Sigmoid colon (tissue), 7 donors: ENCODE results near the gene SLC49A4. TPM values are rescaled to one million over a fixed set of nuclear protein-coding genes. Genes with fewer than 3 reads are reported as not detected.

Source experiments
- DNase-seq: peaks from one replicate; pipeline ENCODE4 v3.0.0-alpha.2; 2019
- H3K27ac ChIP-seq, 4 donors: fragments of 200-600 bp; sonication (generic); one replicate each; pipeline ENCODE4 v1.5.1; 2016 to 2019; ENCODE audit warnings: mild to moderate bottlenecking in 1 of 4
- H3K27me3 ChIP-seq, 3 donors: fragments of 200-600 bp; sonication (generic); one replicate each; pipeline ENCODE4 v1.5.1; 2019; ENCODE audit warnings: mild to moderate bottlenecking in 1 of 3
- H3K36me3 ChIP-seq, 4 donors: fragments of 200-600 bp; sonication (generic); one replicate each; pipeline ENCODE4 v1.5.1; 2016 to 2019
- H3K4me1 ChIP-seq, 4 donors: fragments of 200-600 bp; sonication (generic); one replicate each; pipeline ENCODE4 v1.5.1; 2017 to 2019
- H3K4me3 ChIP-seq, 4 donors: fragments of 200-600 bp; sonication (generic); one replicate each; pipeline ENCODE4 v1.5.1; 2017 to 2019; ENCODE audit warnings: mild to moderate bottlenecking in 2 of 4, moderate library complexity in 1 of 4
- H3K9me3 ChIP-seq, 4 donors: fragments of 200-600 bp in 3 of 4; sonication (generic) in 3 of 4; one replicate each; pipeline versions ENCODE4 v1.5.1 to v1.6.1; 2013 to 2019
- EP300 ChIP-seq, 4 donors: sonication (generic); formaldehyde crosslinking; IDR thresholded peaks; one replicate each; pipeline ENCODE4 v1.6.1; 2017; ENCODE audit warnings: antibody characterized with exemption in 4 of 4
- POLR2A ChIP-seq, 2 donors: fragments of 450-650 bp; IDR thresholded peaks; one replicate each; pipeline ENCODE4 v1.6.1; 2016; ENCODE audit warnings: antibody characterized with exemption in 2 of 2, mild to moderate bottlenecking in 2 of 2, moderate library complexity in 2 of 2
- POLR2AphosphoS5 ChIP-seq, 4 donors: sonication (generic); formaldehyde crosslinking; IDR thresholded peaks; one replicate each; pipeline ENCODE4 v1.6.1; 2017; ENCODE audit warnings: antibody characterized with exemption in 4 of 4
- WGBS, 2 donors: extraction: QIAGEN DNeasy Blood & Tissue Kit; methylation state at CpG; one replicate each; pipeline ENCODE4 v1.1.7; 2013; 5-methylcytosine and 5-hydroxymethylcytosine counted together
- intact Hi-C: fragments of 100-400 bp; cut with DNase I; formaldehyde crosslinking; loops from one replicate; pipeline ENCODE4 v1.15.1; 2023
- polyA plus RNA-seq, 3 donors: library from polyadenylated mRNA; stranded (reverse); fragments of 200-250 nt; gene quantifications; one replicate each; pipeline ENCODE4 v1.2.3, GENCODE V29; 2013
- total RNA-seq, 4 donors: library from RNA; depleted of rRNA; stranded (reverse); fragments of >200 nt; gene quantifications; one replicate each; pipeline ENCODE4 v1.1.0, GENCODE V29; 2016
- TF ChIP-seq, protein P1 (sequence below), 4 experiments: fragments of 450-650 bp in 3 of 4; fragments of 200-600 bp in 1 of 4; IDR thresholded peaks; one replicate each; pipeline ENCODE4 v1.5.1; 2016 to 2019; ENCODE audit warnings: antibody characterized with exemption in 4 of 4, mild to moderate bottlenecking in 3 of 4, moderate library complexity in 2 of 4
- donor health status: healthy with polysubstance abuse.
- donor health status: Bipolar disorder and iron deficiency.
- donor health status: healthy.

SLC49A4 gene
- total and polyA plus RNA-seq, 7 donors: 3.0 to 20.6 (median 15.0) TPM

DNA sequence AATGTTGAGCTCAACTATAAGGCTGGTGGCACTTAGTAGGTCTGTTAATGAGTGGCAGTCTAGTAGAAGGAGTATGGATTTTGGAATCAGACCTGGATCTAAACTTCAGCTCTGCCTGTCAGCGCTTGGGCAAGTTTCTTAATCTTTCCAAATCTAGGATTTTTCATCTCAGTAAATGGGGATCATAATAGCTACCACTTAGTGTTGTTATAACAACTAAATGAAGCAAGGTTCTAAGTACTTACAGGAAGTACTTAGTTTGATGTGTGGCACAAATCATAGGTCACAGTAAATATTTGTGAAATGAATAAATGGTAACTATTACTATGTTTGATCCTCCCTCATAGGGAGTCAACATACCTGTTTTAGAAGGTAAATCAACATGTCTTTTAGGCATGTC is 31.4 kb downstream of the SLC49A4 start:
- intact Hi-C loops: no loop called here
- Histone ChIP-seq H3K9me3 (no peaks in the 10 kb centered on the region), H3K4me3 (no peak overlapping the region), H3K4me1 (no peaks in the 10 kb centered on the region), H3K27me3 (no peaks in the 10 kb centered on the region), H3K36me3 (peaks cover 0 to 27% (median 0%) of the 10 kb centered on the region in 4 donors), H3K27ac (no peak overlapping the region)
- DNase-seq: no peak
- 92 to 100% methylated on average over 1 of the region's 1 CpG for WGBS, 2 donors
- no peak for TF ChIP-seq EP300 (IDR thresholded peaks at IDR 0.05)
- TF ChIP-seq POLR2AphosphoS5 (IDR thresholded peaks at IDR 0.05): no peak
- TF ChIP-seq, protein P1, sequence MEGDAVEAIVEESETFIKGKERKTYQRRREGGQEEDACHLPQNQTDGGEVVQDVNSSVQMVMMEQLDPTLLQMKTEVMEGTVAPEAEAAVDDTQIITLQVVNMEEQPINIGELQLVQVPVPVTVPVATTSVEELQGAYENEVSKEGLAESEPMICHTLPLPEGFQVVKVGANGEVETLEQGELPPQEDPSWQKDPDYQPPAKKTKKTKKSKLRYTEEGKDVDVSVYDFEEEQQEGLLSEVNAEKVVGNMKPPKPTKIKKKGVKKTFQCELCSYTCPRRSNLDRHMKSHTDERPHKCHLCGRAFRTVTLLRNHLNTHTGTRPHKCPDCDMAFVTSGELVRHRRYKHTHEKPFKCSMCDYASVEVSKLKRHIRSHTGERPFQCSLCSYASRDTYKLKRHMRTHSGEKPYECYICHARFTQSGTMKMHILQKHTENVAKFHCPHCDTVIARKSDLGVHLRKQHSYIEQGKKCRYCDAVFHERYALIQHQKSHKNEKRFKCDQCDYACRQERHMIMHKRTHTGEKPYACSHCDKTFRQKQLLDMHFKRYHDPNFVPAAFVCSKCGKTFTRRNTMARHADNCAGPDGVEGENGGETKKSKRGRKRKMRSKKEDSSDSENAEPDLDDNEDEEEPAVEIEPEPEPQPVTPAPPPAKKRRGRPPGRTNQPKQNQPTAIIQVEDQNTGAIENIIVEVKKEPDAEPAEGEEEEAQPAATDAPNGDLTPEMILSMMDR (IDR thresholded peaks at IDR 0.05): no peak
- TF ChIP-seq POLR2A (IDR thresholded peaks at IDR 0.05): no peak

DNA sequence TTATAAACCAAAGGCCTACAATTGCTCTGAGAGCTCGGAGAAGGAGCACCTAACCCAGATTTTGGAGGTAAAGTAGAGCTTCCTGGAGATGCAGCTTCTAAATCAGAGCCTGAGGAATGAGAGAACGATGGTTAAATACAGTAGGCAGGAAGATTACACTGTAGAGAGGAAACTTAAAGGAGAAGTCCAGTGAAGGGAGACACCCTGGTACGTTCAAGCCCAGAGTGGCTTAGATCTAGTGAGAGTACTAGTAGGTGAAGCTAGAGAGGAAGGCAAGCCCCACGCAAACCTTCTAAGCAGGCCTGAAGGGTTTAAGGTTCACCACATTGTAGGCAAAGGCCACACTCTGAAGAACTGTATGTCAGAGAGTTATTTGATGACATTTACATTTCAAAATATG is 33.4 kb downstream of the SLC49A4 start:
- H3K9me3 ChIP-seq: no peaks in the 10 kb centered on the region
- H3K27me3 ChIP-seq: no peaks in the 10 kb centered on the region
- no peaks in the 10 kb centered on the region for H3K4me1 ChIP-seq
- peaks cover 0 to 37% (median 4%) of the 10 kb centered on the region in 4 donors for H3K36me3 ChIP-seq
- H3K4me3 ChIP-seq: no peak overlapping the region
- intact Hi-C loops: no loop called here
- no peak overlapping the region for H3K27ac ChIP-seq
- WGBS, 2 donors: 84 to 93% methylated on average over 4 of the region's 4 CpGs
- DNase-seq: no peak
- TF ChIP-seq, protein P1 (IDR thresholded peaks at IDR 0.05): no peak
- no peak for TF ChIP-seq POLR2AphosphoS5 (IDR thresholded peaks at IDR 0.05)
- TF ChIP-seq POLR2A (IDR thresholded peaks at IDR 0.05): no peak
- TF ChIP-seq EP300 (IDR thresholded peaks at IDR 0.05): no peak

DNA sequence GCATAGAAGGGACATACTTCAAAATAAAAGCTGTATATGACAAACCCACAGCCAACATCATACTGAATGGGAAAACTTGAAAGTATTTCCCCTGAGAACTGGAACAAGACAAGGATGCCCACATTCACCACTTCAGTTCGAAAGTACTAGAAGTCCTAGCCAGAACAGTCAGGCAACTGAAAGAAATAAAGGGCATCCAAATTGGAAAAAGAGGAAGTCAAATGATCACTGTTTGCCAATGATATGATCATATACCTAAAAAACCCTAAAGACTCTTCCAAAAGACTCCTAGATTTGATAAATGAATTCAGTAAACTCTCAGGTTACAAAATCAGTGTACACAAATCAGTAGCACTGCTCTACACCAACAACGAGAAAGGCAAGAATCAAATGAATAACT is 40.7 kb downstream of the SLC49A4 start:
- Histone ChIP-seq H3K4me3 (no peak overlapping the region), H3K36me3 (peaks cover 0 to 27% (median 9%) of the 10 kb centered on the region in 4 donors), H3K9me3 (no peaks in the 10 kb centered on the region), H3K27ac (no peak overlapping the region), H3K27me3 (no peaks in the 10 kb centered on the region), H3K4me1 (no peaks in the 10 kb centered on the region)
- TF ChIP-seq POLR2A (IDR thresholded peaks at IDR 0.05): no peak
- TF ChIP-seq POLR2AphosphoS5 (IDR thresholded peaks at IDR 0.05): no peak
- TF ChIP-seq EP300 (IDR thresholded peaks at IDR 0.05): no peak
- TF ChIP-seq, protein P1 (IDR thresholded peaks at IDR 0.05): no peak
- 95 to 97% methylated on average over 2 of the region's 2 CpGs for WGBS, 2 donors
- intact Hi-C loops: no loop called here
- no peak for DNase-seq

DNA sequence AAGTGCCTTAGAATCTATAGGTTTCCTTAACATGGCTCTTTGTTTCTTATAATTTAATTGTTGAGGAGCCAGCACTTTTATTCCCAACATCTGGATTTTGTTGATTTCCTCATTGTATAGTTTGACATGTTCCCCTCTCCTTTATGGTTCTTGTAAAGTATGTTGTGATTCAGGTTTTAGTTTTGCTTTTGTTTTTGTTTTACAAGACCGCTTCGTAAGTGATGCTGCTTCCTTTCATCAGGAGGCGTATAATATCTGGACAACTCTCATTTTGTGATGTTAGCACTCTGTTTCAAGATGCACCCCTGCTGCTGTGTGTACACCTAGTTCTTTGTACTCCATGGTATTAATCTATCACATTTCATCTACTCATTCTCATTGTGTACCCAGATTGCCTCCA is 48.7 kb downstream of the SLC49A4 start:
- intact Hi-C loops: no loop called here
- Histone ChIP-seq H3K4me1 (no peaks in the 10 kb centered on the region), H3K36me3 (peaks cover 0 to 8% (median 0%) of the 10 kb centered on the region in 4 donors), H3K9me3 (no peaks in the 10 kb centered on the region), H3K27me3 (no peaks in the 10 kb centered on the region), H3K4me3 (no peak overlapping the region), H3K27ac (no peak overlapping the region)
- 23 to 33% methylated on average over 3 of the region's 3 CpGs for WGBS, 2 donors
- TF ChIP-seq POLR2AphosphoS5 (IDR thresholded peaks at IDR 0.05) (no peak), POLR2A (IDR thresholded peaks at IDR 0.05) (no peak), EP300 (IDR thresholded peaks at IDR 0.05) (no peak)
- TF ChIP-seq, protein P1 (IDR thresholded peaks at IDR 0.05): no peak
- DNase-seq: no peak

DNA sequence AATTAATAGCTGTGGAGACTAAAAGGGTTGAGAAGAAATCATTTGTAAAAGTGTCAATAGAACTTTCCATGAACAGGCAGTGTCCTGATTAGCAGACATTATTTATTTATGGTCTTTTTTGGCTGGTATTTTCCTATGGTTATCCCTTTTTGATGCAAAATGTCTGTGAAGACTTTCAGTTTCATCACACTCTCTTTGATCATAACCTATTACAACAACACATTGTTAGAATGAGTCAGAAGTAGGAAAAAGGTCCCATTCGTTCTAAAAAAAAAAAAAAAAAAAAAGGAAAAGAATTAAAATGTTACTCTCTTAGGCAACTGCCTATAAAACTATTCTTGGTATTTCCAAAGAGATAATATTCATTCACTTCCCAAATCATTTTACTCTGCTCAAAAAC is 62.1 kb downstream of the SLC49A4 start:
- no peak overlapping the region for H3K27ac ChIP-seq
- 27 to 39% methylated on average over 1 of the region's 1 CpG for WGBS, 2 donors
- TF ChIP-seq POLR2AphosphoS5 (IDR thresholded peaks at IDR 0.05) (no peak), EP300 (IDR thresholded peaks at IDR 0.05) (no peak), POLR2A (IDR thresholded peaks at IDR 0.05) (no peak)
- TF ChIP-seq, protein P1 (IDR thresholded peaks at IDR 0.05): no peak
- H3K9me3 ChIP-seq: no peaks in the 10 kb centered on the region
- DNase-seq: no peak
- H3K36me3 ChIP-seq: peaks cover 0 to 33% (median 2%) of the 10 kb centered on the region in 4 donors
- intact Hi-C loops: no loop called here
- H3K4me1 ChIP-seq: no peaks in the 10 kb centered on the region
- no peaks in the 10 kb centered on the region for H3K27me3 ChIP-seq
- no peak overlapping the region for H3K4me3 ChIP-seq
